SK-N-SH (cell line): Measurements from ENCODE around the gene B3GALT5. TPM values are rescaled to one million over a fixed set of nuclear protein-coding genes. Genes with fewer than 3 reads are reported as not detected.

Experiments
- CTCF ChIA-PET: fragments of 300-600, 350-600 bp; formaldehyde crosslinking; extraction: SDS; loops from one replicate; lab custom pipeline; 2021; lab: Yijun Ruan, JAX
- POLR2A ChIA-PET: fragments of 350-600 bp; sonication (Branson Sonifier 250); formaldehyde crosslinking; extraction: SDS; loops from one replicate; lab custom pipeline; 2020; ENCODE audit warnings: antibody characterized with exemption, inconsistent platforms; lab: Yijun Ruan, JAX
- DNase-seq: peaks from one replicate; pipeline ENCODE4 v3.0.0; 2012
- H2AFZ ChIP-seq: fragments of 200-600 bp; sonication (generic); 2 replicates; pipeline ENCODE4 v1.8.1; 2016; ENCODE audit warnings: antibody characterized with exemption, mild to moderate bottlenecking, low read depth
- H3F3A ChIP-seq: fragments of 200-600 bp; sonication (generic); replicated peaks from 2 replicates; pipeline ENCODE3; 2016; ENCODE audit warnings: antibody characterized with exemption, mild to moderate bottlenecking; ENCODE audit not compliant: insufficient read depth
- H3K27ac ChIP-seq, 2 experiments: fragments of 200-500 bp in 1 of 2; fragments of 200-600 bp in 1 of 2; sonication (Bioruptor generic) in 1 of 2; sonication (generic), shearing (Covaris generic) in 1 of 2; 2 replicates each; pipeline versions ENCODE4 v1.5.1 to v1.6.1; 2014 to 2016; ENCODE audit warnings: low read depth in 2 of 2, inconsistent platforms in 1 of 2, low read length in 1 of 2, mild to moderate bottlenecking in 1 of 2, mixed read lengths in 1 of 2
- H3K27me3 ChIP-seq: fragments of 200-600 bp; sonication (generic), shearing (Covaris generic); 2 replicates; pipeline ENCODE4 v1.6.1; 2016; ENCODE audit warnings: mixed run types; ENCODE audit not compliant: insufficient read depth
- H3K36me3 ChIP-seq, 2 experiments: fragments of 200-500 bp in 1 of 2; fragments of 200-600 bp in 1 of 2; sonication (Bioruptor generic) in 1 of 2; sonication (generic) in 1 of 2; replicated peaks in 1 of 2; 2 replicates each; pipeline versions ENCODE3 to v1.5.1; 2014 to 2016; ENCODE audit warnings: low read length in 1 of 2, mild to moderate bottlenecking in 1 of 2; ENCODE audit not compliant: insufficient read depth in 2 of 2, control insufficient read depth in 1 of 2
- H3K4me1 ChIP-seq, 2 experiments: fragments of 200-500 bp in 1 of 2; fragments of 200-600 bp in 1 of 2; sonication (Bioruptor generic) in 1 of 2; sonication (generic), shearing (Covaris generic) in 1 of 2; 2 replicates each; pipeline versions ENCODE4 v1.5.1 to v1.6.1; 2014 to 2016; ENCODE audit warnings: low read depth in 1 of 2, low read length in 1 of 2, mixed run types in 1 of 2; ENCODE audit not compliant: insufficient read depth in 2 of 2, control insufficient read depth in 1 of 2
- H3K4me2 ChIP-seq: fragments of 200-600 bp; sonication (generic), shearing (Covaris generic); 2 replicates; pipeline ENCODE4 v1.6.1; 2017; ENCODE audit warnings: mixed run types
- H3K4me3 ChIP-seq, 2 experiments: fragments of 200-500 bp in 1 of 2; fragments of 200-600 bp in 1 of 2; sonication (Bioruptor generic) in 1 of 2; sonication (generic), shearing (Covaris generic) in 1 of 2; 2 replicates each; pipeline versions ENCODE4 v1.5.1 to v1.8.1; 2014 to 2016; ENCODE audit warnings: low read depth in 2 of 2, inconsistent platforms in 1 of 2, low read length in 1 of 2, mild to moderate bottlenecking in 1 of 2, mixed read lengths in 1 of 2, moderate library complexity in 1 of 2
- H3K79me2 ChIP-seq: fragments of 200-600 bp; sonication (generic); 2 replicates; pipeline ENCODE4 v1.8.1; 2017; ENCODE audit warnings: mild to moderate bottlenecking; ENCODE audit not compliant: insufficient read depth
- H3K9ac ChIP-seq: fragments of 200-600 bp; sonication (generic); 2 replicates; pipeline ENCODE4 v1.6.1; 2017; ENCODE audit warnings: mixed run types
- H3K9me2 ChIP-seq: fragments of 200-600 bp; sonication (generic); 2 replicates; pipeline ENCODE4 v1.6.1; 2017; ENCODE audit warnings: mixed run types
- H3K9me3 ChIP-seq: fragments of 200-600 bp; sonication (generic); 2 replicates; pipeline ENCODE4 v1.6.1; 2017; ENCODE audit warnings: mixed run types, mild to moderate bottlenecking, moderate library complexity
- H4K20me1 ChIP-seq: fragments of 200-600 bp; sonication (generic); 2 replicates; pipeline ENCODE4 v1.6.1; 2017; ENCODE audit warnings: mild to moderate bottlenecking, mixed run types; ENCODE audit not compliant: insufficient read depth
- CHD2 ChIP-seq: fragments of 150-350 bp; IDR thresholded peaks from 2 replicates; pipeline ENCODE4 v1.6.1; 2018; ENCODE audit warnings: low read length; ENCODE audit not compliant: partially characterized antibody
- ELF1 ChIP-seq: IDR thresholded peaks from 2 replicates; pipeline ENCODE4 v1.4.0; 2012
- EP300 ChIP-seq, 2 experiments: IDR thresholded peaks; 2 replicates each; pipeline versions ENCODE4 v1.4.0 to v1.6.1; 2012; ENCODE audit warnings: borderline replicate concordance in 1 of 2, low read depth in 1 of 2, low read length in 1 of 2
- FOSL2 ChIP-seq: IDR thresholded peaks from 2 replicates; pipeline ENCODE4 v1.4.0; 2012; ENCODE audit warnings: low read depth, mild to moderate bottlenecking, moderate library complexity, borderline replicate concordance
- GABPA ChIP-seq: IDR thresholded peaks from 2 replicates; pipeline ENCODE4 v1.4.0; 2012; ENCODE audit warnings: low read depth, mild to moderate bottlenecking
- JUND ChIP-seq: IDR thresholded peaks from 2 replicates; pipeline ENCODE4 v1.4.0; 2012
- MEF2A ChIP-seq: IDR thresholded peaks from 2 replicates; pipeline ENCODE4 v1.4.0; 2012; ENCODE audit warnings: low read depth, borderline replicate concordance
- MXI1 ChIP-seq: IDR thresholded peaks from 2 replicates; pipeline ENCODE4 v1.6.1; 2012; ENCODE audit warnings: mild to moderate bottlenecking, low read depth, low read length, improper control_type of control experiment
- NRF1 ChIP-seq: IDR thresholded peaks from 2 replicates; pipeline ENCODE4 v1.6.1; 2012; ENCODE audit warnings: low read depth, mild to moderate bottlenecking, low read length
- POLR2AphosphoS5 ChIP-seq: IDR thresholded peaks from 2 replicates; pipeline ENCODE4 v1.6.1; 2012; ENCODE audit warnings: low read depth, low read length
- RAD21 ChIP-seq: IDR thresholded peaks from 2 replicates; pipeline ENCODE4 v1.6.1; 2012; ENCODE audit warnings: mild to moderate bottlenecking, low read length
- RCOR1 ChIP-seq: fragments of 150-350 bp; IDR thresholded peaks from 2 replicates; pipeline ENCODE4 v1.6.1; 2017; ENCODE audit warnings: antibody characterized with exemption, low read length
- RXRA ChIP-seq: IDR thresholded peaks from 2 replicates; pipeline ENCODE4 v1.4.0; 2012; ENCODE audit warnings: low read depth, mild to moderate bottlenecking, borderline replicate concordance
- TAF1 ChIP-seq: IDR thresholded peaks from 2 replicates; pipeline ENCODE4 v1.6.1; 2012; ENCODE audit warnings: low read depth, mild to moderate bottlenecking, low read length, moderate library complexity, borderline replicate concordance
- TCF12 ChIP-seq: IDR thresholded peaks from 2 replicates; pipeline ENCODE4 v1.4.0; 2012
- TEAD4 ChIP-seq: IDR thresholded peaks from 2 replicates; pipeline ENCODE4 v1.4.0; 2012; ENCODE audit warnings: mild to moderate bottlenecking, borderline replicate concordance; ENCODE audit not compliant: insufficient read depth
- WGBS: methylation state at CpG from one replicate; pipeline ENCODE4 v1.1.6; 2017; ENCODE audit warnings: low lambda C conversion rate; 5-methylcytosine and 5-hydroxymethylcytosine counted together
- polyA plus RNA-seq, 3 experiments: library from polyadenylated mRNA; depleted of rRNA; stranded (reverse); fragments of >200 nt; gene quantifications; 2 replicates each; pipeline ENCODE4 v1.2.3, GENCODE V29; 2012
- TF ChIP-seq, protein P1 (sequence below): fragments of 150-350 bp; IDR thresholded peaks from 2 replicates; pipeline ENCODE4 v1.6.1; 2016; ENCODE audit warnings: mild to moderate bottlenecking, low read depth, low read length
- TF ChIP-seq, protein P2 (sequence below): IDR thresholded peaks from 2 replicates; pipeline ENCODE4 v1.4.0; 2012; ENCODE audit warnings: low read depth, borderline replicate concordance
- TF ChIP-seq, protein P3 (sequence below): IDR thresholded peaks from 2 replicates; pipeline ENCODE4; 2012
- TF ChIP-seq, protein P4 (sequence below): fragments of 150-350 bp; IDR thresholded peaks from 2 replicates; pipeline ENCODE4 v1.6.1; 2017; ENCODE audit warnings: antibody characterized with exemption, low read length, low read depth, borderline replicate concordance

Gene B3GALT5
- polyA plus RNA-seq, 1 of the 3 experiments (the other 2 are of a cell fraction) = 0.35 TPM

DNA sequence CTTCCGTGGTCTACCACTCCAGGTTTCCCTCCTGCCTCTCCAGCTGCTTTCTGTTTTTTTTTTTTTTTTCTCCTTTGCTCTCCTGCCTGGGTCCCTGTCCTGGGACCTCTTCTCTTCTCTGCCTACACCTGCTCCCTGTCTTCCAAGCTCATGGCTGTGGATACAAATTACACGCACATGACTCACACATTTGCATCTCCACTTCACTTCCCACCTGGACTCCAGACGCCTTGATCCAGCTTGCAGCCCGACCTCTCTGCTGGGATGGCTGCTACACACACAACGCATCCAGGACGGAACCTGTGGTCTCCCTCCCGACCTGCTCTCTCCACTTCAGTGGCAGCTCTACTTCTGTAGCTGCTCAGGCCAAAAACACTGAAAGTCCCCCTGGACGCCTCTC is 44.4 kb upstream of the B3GALT5 start:
- H4K20me1 ChIP-seq = no peaks in the 10 kb centered on the region
- H2AFZ ChIP-seq = no peak overlapping the region
- H3K4me1 ChIP-seq = peaks cover 0 to 10% of the 10 kb centered on the region in 2 experiments; a peak in 2 of 4 replicates
- H3K4me3 ChIP-seq = no peak overlapping the region
- H3K27ac ChIP-seq = no peak overlapping the region
- no peak overlapping the region for H3K9ac ChIP-seq
- H3K9me3 ChIP-seq = no peaks in the 10 kb centered on the region
- no peak for DNase-seq
- H3K79me2 ChIP-seq = no peaks in the 10 kb centered on the region
- ChIA-PET POLR2A (no interaction called here), CTCF (no interaction called here)
- H3K36me3 ChIP-seq = no peaks in the 10 kb centered on the region
- H3F3A ChIP-seq = no peaks in the 10 kb centered on the region
- WGBS = 57% methylated on average over 8 of the region's 8 CpGs
- no peaks in the 10 kb centered on the region for H3K9me2 ChIP-seq
- no peaks in the 10 kb centered on the region for H3K27me3 ChIP-seq
- no peak overlapping the region for H3K4me2 ChIP-seq
- TF ChIP-seq FOSL2 = no peak
- TF ChIP-seq RAD21 = no peak
- TF ChIP-seq MEF2A = no peak
- no peak for TF ChIP-seq TCF12
- TF ChIP-seq MXI1 = no peak
- TF ChIP-seq, protein P1, sequence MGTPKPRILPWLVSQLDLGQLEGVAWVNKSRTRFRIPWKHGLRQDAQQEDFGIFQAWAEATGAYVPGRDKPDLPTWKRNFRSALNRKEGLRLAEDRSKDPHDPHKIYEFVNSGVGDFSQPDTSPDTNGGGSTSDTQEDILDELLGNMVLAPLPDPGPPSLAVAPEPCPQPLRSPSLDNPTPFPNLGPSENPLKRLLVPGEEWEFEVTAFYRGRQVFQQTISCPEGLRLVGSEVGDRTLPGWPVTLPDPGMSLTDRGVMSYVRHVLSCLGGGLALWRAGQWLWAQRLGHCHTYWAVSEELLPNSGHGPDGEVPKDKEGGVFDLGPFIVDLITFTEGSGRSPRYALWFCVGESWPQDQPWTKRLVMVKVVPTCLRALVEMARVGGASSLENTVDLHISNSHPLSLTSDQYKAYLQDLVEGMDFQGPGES = no peak
- TF ChIP-seq TEAD4 = no peak
- no peak for TF ChIP-seq RCOR1
- TF ChIP-seq, protein P2, sequence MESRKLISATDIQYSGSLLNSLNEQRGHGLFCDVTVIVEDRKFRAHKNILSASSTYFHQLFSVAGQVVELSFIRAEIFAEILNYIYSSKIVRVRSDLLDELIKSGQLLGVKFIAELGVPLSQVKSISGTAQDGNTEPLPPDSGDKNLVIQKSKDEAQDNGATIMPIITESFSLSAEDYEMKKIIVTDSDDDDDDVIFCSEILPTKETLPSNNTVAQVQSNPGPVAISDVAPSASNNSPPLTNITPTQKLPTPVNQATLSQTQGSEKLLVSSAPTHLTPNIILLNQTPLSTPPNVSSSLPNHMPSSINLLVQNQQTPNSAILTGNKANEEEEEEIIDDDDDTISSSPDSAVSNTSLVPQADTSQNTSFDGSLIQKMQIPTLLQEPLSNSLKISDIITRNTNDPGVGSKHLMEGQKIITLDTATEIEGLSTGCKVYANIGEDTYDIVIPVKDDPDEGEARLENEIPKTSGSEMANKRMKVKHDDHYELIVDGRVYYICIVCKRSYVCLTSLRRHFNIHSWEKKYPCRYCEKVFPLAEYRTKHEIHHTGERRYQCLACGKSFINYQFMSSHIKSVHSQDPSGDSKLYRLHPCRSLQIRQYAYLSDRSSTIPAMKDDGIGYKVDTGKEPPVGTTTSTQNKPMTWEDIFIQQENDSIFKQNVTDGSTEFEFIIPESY = no peak
- TF ChIP-seq CHD2 = no peak
- no peak for TF ChIP-seq POLR2AphosphoS5
- TF ChIP-seq ELF1 = no peak
- no peak for TF ChIP-seq GABPA
- no peak for TF ChIP-seq TAF1
- TF ChIP-seq, protein P3, sequence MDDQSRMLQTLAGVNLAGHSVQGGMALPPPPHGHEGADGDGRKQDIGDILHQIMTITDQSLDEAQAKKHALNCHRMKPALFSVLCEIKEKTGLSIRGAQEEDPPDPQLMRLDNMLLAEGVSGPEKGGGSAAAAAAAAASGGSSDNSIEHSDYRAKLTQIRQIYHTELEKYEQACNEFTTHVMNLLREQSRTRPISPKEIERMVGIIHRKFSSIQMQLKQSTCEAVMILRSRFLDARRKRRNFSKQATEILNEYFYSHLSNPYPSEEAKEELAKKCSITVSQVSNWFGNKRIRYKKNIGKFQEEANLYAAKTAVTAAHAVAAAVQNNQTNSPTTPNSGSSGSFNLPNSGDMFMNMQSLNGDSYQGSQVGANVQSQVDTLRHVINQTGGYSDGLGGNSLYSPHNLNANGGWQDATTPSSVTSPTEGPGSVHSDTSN = no peak
- TF ChIP-seq RXRA = no peak
- no peak for TF ChIP-seq JUND
- no peak for TF ChIP-seq EP300 (IDR thresholded peaks at IDR 0.05; ENCODE audit: borderline replicate concordance in 1 of 2, low read depth in 1 of 2, low read length in 1 of 2)
- TF ChIP-seq, protein P4, sequence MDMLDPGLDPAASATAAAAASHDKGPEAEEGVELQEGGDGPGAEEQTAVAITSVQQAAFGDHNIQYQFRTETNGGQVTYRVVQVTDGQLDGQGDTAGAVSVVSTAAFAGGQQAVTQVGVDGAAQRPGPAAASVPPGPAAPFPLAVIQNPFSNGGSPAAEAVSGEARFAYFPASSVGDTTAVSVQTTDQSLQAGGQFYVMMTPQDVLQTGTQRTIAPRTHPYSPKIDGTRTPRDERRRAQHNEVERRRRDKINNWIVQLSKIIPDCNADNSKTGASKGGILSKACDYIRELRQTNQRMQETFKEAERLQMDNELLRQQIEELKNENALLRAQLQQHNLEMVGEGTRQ = no peak
- no peak for TF ChIP-seq NRF1
